Measurements from ENCODE around the gene GALNT3. TPM values are rescaled to one million over a fixed set of nuclear protein-coding genes. Genes with fewer than 3 reads are reported as not detected.

Gene GALNT3
- polyA plus RNA-seq, 1 of the 3 experiments (the other 2 are of a cell fraction): 0.05 TPM

GRCh38 chr2:165777522-165778186 lies 16.4 kb downstream of the GALNT3 start:
- Histone ChIP-seq H4K20me1 (ENCODE audit: insufficient read depth) (no peaks in the 10 kb centered on the region), H3K36me3 (replicated peaks in 1 of 2; ENCODE audit: control insufficient read depth in 1 of 2, insufficient read depth in 2 of 2, low read length in 1 of 2) (peaks cover 0 to 5% of the 10 kb centered on the region in 2 experiments), H3K9me2 (no peaks in the 10 kb centered on the region), H3K4me1 (ENCODE audit: control insufficient read depth in 1 of 2, insufficient read depth in 2 of 2, low read depth in 1 of 2, low read length in 1 of 2) (no peaks in the 10 kb centered on the region; a peak in 1 of 4 replicates), H3F3A (replicated peaks; ENCODE audit: insufficient read depth) (no peaks in the 10 kb centered on the region), H3K27me3 (ENCODE audit: insufficient read depth) (no peaks in the 10 kb centered on the region), H3K9me3 (peaks cover 4% of the 10 kb centered on the region; the same call in 1 of the 2 replicates), H3K4me3 (ENCODE audit: low read depth in 2 of 2, low read length in 1 of 2) (no peak overlapping the region), H3K27ac (ENCODE audit: low read depth in 2 of 2, low read length in 1 of 2) (no peak overlapping the region), H3K9ac (no peak overlapping the region), H2AFZ (ENCODE audit: low read depth) (no peak overlapping the region), H3K79me2 (ENCODE audit: insufficient read depth) (no peaks in the 10 kb centered on the region), H3K4me2 (no peak overlapping the region)
- 77% methylated on average over 2 of the region's 2 CpGs for WGBS (ENCODE audit: low lambda C conversion rate)
- DNase-seq: no peak
- ChIA-PET CTCF (interaction anchor here (0.7 kb wide), 1 partner anchor 374 kb away, joined by 3 read pairs; no protein-coding TSS in a partner anchor), POLR2A (no interaction called here)
- no peak for TF ChIP-seq ZBTB33 (IDR thresholded peaks at IDR 0.05; ENCODE audit: borderline replicate concordance, low read depth)

GRCh38 chr2:165776796-165777195 lies 17.3 kb downstream of the GALNT3 start:
- Histone ChIP-seq H3K4me2 (no peak overlapping the region), H3K36me3 (replicated peaks in 1 of 2; ENCODE audit: control insufficient read depth in 1 of 2, insufficient read depth in 2 of 2, low read length in 1 of 2) (peaks cover 0 to 5% of the 10 kb centered on the region in 2 experiments), H3K4me1 (ENCODE audit: control insufficient read depth in 1 of 2, insufficient read depth in 2 of 2, low read depth in 1 of 2, low read length in 1 of 2) (no peaks in the 10 kb centered on the region; a peak in 1 of 4 replicates), H3K9ac (no peak overlapping the region), H3F3A (replicated peaks; ENCODE audit: insufficient read depth) (no peaks in the 10 kb centered on the region), H3K27ac (ENCODE audit: low read depth in 2 of 2, low read length in 1 of 2) (no peak overlapping the region), H3K9me3 (peaks cover 4% of the 10 kb centered on the region; the same call in 1 of the 2 replicates), H3K79me2 (ENCODE audit: insufficient read depth) (no peaks in the 10 kb centered on the region), H3K27me3 (ENCODE audit: insufficient read depth) (no peaks in the 10 kb centered on the region), H4K20me1 (ENCODE audit: insufficient read depth) (no peaks in the 10 kb centered on the region), H2AFZ (ENCODE audit: low read depth) (no peak overlapping the region), H3K4me3 (ENCODE audit: low read depth in 2 of 2, low read length in 1 of 2) (no peak overlapping the region), H3K9me2 (no peaks in the 10 kb centered on the region)
- no peak for DNase-seq
- ChIA-PET POLR2A (no interaction called here), CTCF (interaction anchor here (1.1 kb wide), 1 partner anchor 58 kb away, joined by 3 read pairs; no protein-coding TSS in a partner anchor)
- TF ChIP-seq SMC3 (IDR thresholded peaks at IDR 0.05; ENCODE audit: low read depth, low read length) (no peak), FOXM1 (IDR thresholded peaks at IDR 0.05; ENCODE audit: low read depth) (no peak), TCF12 (IDR thresholded peaks at IDR 0.05) (no peak), EP300 (IDR thresholded peaks at IDR 0.05; ENCODE audit: borderline replicate concordance in 1 of 2, low read depth in 1 of 2, low read length in 1 of 2) (no peak), FOXJ3 (CRISPR knock-in tag; IDR thresholded peaks at IDR 0.05) (no peak), TAF1 (IDR thresholded peaks at IDR 0.05; ENCODE audit: borderline replicate concordance, low read depth, low read length) (no peak), ZBTB33 (IDR thresholded peaks at IDR 0.05; ENCODE audit: borderline replicate concordance, low read depth) (no peak), YY1 (IDR thresholded peaks at IDR 0.05; ENCODE audit: low read depth) (no peak), ELF1 (IDR thresholded peaks at IDR 0.05) (no peak), POLR2AphosphoS5 (IDR thresholded peaks at IDR 0.05; ENCODE audit: low read depth, low read length) (no peak), USF1 (IDR thresholded peaks at IDR 0.05; ENCODE audit: borderline replicate concordance, low read depth) (no peak), TEAD4 (IDR thresholded peaks at IDR 0.05; ENCODE audit: borderline replicate concordance, insufficient read depth) (no peak), EZH2phosphoT487 (IDR thresholded peaks at IDR 0.05; ENCODE audit: borderline replicate concordance, low read depth) (no peak)
- TF ChIP-seq, protein P1, sequence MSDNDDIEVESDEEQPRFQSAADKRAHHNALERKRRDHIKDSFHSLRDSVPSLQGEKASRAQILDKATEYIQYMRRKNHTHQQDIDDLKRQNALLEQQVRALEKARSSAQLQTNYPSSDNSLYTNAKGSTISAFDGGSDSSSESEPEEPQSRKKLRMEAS (IDR thresholded peaks at IDR 0.05; ENCODE audit: low read depth): no peak
- TF ChIP-seq, protein P2, sequence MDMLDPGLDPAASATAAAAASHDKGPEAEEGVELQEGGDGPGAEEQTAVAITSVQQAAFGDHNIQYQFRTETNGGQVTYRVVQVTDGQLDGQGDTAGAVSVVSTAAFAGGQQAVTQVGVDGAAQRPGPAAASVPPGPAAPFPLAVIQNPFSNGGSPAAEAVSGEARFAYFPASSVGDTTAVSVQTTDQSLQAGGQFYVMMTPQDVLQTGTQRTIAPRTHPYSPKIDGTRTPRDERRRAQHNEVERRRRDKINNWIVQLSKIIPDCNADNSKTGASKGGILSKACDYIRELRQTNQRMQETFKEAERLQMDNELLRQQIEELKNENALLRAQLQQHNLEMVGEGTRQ (IDR thresholded peaks at IDR 0.05; ENCODE audit: borderline replicate concordance, low read depth, low read length): no peak
- TF ChIP-seq, protein P3, sequence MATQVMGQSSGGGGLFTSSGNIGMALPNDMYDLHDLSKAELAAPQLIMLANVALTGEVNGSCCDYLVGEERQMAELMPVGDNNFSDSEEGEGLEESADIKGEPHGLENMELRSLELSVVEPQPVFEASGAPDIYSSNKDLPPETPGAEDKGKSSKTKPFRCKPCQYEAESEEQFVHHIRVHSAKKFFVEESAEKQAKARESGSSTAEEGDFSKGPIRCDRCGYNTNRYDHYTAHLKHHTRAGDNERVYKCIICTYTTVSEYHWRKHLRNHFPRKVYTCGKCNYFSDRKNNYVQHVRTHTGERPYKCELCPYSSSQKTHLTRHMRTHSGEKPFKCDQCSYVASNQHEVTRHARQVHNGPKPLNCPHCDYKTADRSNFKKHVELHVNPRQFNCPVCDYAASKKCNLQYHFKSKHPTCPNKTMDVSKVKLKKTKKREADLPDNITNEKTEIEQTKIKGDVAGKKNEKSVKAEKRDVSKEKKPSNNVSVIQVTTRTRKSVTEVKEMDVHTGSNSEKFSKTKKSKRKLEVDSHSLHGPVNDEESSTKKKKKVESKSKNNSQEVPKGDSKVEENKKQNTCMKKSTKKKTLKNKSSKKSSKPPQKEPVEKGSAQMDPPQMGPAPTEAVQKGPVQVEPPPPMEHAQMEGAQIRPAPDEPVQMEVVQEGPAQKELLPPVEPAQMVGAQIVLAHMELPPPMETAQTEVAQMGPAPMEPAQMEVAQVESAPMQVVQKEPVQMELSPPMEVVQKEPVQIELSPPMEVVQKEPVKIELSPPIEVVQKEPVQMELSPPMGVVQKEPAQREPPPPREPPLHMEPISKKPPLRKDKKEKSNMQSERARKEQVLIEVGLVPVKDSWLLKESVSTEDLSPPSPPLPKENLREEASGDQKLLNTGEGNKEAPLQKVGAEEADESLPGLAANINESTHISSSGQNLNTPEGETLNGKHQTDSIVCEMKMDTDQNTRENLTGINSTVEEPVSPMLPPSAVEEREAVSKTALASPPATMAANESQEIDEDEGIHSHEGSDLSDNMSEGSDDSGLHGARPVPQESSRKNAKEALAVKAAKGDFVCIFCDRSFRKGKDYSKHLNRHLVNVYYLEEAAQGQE (IDR thresholded peaks at IDR 0.05; ENCODE audit: low read depth, low read length): no peak
